Brain microvascular endothelial cell (primary cell): ENCODE results near the gene CD81.

Experiments
- DNase-seq: peaks from one replicate; pipeline ENCODE4 v3.0.0-alpha.2; 2020
- H3K27ac ChIP-seq: fragments of 250-450 bp; sonication (Bioruptor Pico); 2 replicates; pipeline ENCODE4 v1.5.1; 2020; ENCODE audit warnings: mild to moderate bottlenecking, moderate library complexity
- H3K27me3 ChIP-seq: fragments of 250-450 bp; sonication (Bioruptor Pico); replicated peaks from 2 replicates; pipeline ENCODE4 v1.5.1; 2020; ENCODE audit warnings: mild to moderate bottlenecking
- H3K36me3 ChIP-seq: fragments of 250-450 bp; sonication (Bioruptor Pico); replicated peaks from 2 replicates; pipeline ENCODE4 v1.5.1; 2020; ENCODE audit warnings: mild to moderate bottlenecking
- H3K4me3 ChIP-seq: 2 replicates; pipeline ENCODE4 v1.5.1; 2011; ENCODE audit warnings: low read depth, mild to moderate bottlenecking, control low read depth, low read length, moderate library complexity
- CTCF ChIP-seq: IDR thresholded peaks from 2 replicates; pipeline ENCODE4 v1.5.1; 2011; ENCODE audit warnings: low read depth, mild to moderate bottlenecking, moderate library complexity, low read length, control low read depth, inconsistent platforms; ENCODE audit errors: missing control alignments
- in situ Hi-C: cut with HindIII; loops from 2 replicates; pipeline ENCODE4 v1.10.0; 2017; ENCODE audit warnings: low sequenced_read_pairs, low pct_ligation_motif_present

Gene CD81

GRCh38 chr11:2409126-2409525 lies 32.0 kb downstream of the CD81 start:
- H3K27me3 ChIP-seq: peaks cover 2% of the 10 kb centered on the region
- H3K27ac ChIP-seq: no peak overlapping the region
- DNase-seq: no peak
- no peak overlapping the region for H3K4me3 ChIP-seq
- in situ Hi-C loops: no loop called here
- no peak for TF ChIP-seq CTCF
- H3K36me3 ChIP-seq: no peaks in the 10 kb centered on the region

GRCh38 chr11:2409611-2410468 lies 32.7 kb downstream of the CD81 start:
- in situ Hi-C loops: no loop called here
- H3K36me3 ChIP-seq: no peaks in the 10 kb centered on the region
- no peak for TF ChIP-seq CTCF
- H3K4me3 ChIP-seq: no peak overlapping the region
- H3K27me3 ChIP-seq: peaks cover 2% of the 10 kb centered on the region
- no peak for DNase-seq
- no peak overlapping the region for H3K27ac ChIP-seq

- Histone ChIP-seq H3K36me3 (no peaks in the 10 kb centered on the region), H3K27ac (no peak overlapping the region), H3K4me3 (no peak overlapping the region), H3K27me3 (peaks cover 2% of the 10 kb centered on the region)
- in situ Hi-C loops: no loop called here
- TF ChIP-seq CTCF: no peak
- DNase-seq: no peak
These were observed 33.5 kb downstream of the CD81 start for GRCh38 chr11:2410616-2411015.

GRCh38 chr11:2411446-2412305 lies 34.6 kb downstream of the CD81 start:
- in situ Hi-C loops: no loop called here
- TF ChIP-seq CTCF: no peak

GRCh38 chr11:2412323-2412722 lies 35.2 kb downstream of the CD81 start:
- H3K36me3 ChIP-seq: no peaks in the 10 kb centered on the region
- H3K4me3 ChIP-seq: no peak overlapping the region
- in situ Hi-C loops: no loop called here
- TF ChIP-seq CTCF: no peak
- DNase-seq: no peak
- no peak overlapping the region for H3K27ac ChIP-seq
- peaks cover 2% of the 10 kb centered on the region for H3K27me3 ChIP-seq

More at GRCh38 chr11:2411446-2412305, 34.6 kb downstream of the CD81 start:
- Histone ChIP-seq H3K27me3 (peaks cover 2% of the 10 kb centered on the region), H3K36me3 (no peaks in the 10 kb centered on the region), H3K4me3 (no peak overlapping the region), H3K27ac (no peak overlapping the region)
- no peak for DNase-seq
